Measurements from ENCODE around the gene ZNF385B.

ZNF385B gene

DNA sequence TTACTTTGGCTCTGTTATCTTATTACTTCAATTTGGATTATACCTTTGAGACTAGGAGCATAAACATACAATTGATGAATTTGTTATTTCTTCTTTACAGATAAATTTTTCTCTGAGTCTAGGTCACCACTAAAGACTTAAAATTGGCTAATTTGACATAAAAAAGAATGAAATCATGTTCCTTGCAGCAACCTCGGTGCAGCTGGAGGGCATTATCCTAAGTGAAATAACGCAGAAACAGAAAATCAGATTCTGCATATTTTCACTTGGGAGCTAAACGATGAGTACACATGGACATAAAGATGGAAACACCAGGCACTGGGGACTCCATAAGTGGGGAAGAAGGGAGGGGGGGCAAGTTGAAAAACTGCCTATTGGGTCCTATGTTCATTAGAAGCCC lies 424.0 kb downstream of the ZNF385B start:
- Histone ChIP-seq H3K9me3 (ENCODE audit: control insufficient read depth, insufficient read depth, low read length) (no peaks in the 10 kb centered on the region), H3K36me3 (ENCODE audit: control insufficient read depth, insufficient read depth, low read length) (no peaks in the 10 kb centered on the region), H3K4me3 (ENCODE audit: low read depth, low read length) (no peak overlapping the region), H3K27me3 (ENCODE audit: control insufficient read depth, insufficient read depth, low read length) (no peaks in the 10 kb centered on the region), H3K4me1 (ENCODE audit: control insufficient read depth, insufficient read depth, low read length) (peaks cover 17% of the 10 kb centered on the region), H3K9ac (ENCODE audit: low read depth, low read length) (no peak overlapping the region)

DNA sequence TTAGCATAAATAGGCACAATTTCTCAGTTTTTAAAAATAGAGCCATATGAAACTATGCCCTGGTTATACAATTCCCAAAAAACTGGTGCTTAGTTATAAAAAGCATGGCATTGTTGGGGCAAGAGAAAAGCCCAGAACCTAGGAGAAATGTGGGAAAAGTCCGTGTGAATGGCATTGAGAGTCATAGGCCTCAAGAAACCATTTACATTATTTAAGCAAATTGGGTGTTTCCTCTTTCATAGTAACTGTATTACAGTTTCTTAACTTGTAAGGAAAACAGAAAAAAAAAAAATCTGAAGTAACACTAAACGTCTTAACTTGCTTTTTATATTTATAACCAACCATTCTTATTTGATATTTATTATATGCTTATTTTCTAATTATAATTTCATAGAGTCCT lies 425.8 kb downstream of the ZNF385B start:
- Histone ChIP-seq H3K4me3 (ENCODE audit: low read depth, low read length) (no peak overlapping the region), H3K9me3 (ENCODE audit: control insufficient read depth, insufficient read depth, low read length) (no peaks in the 10 kb centered on the region), H3K9ac (ENCODE audit: low read depth, low read length) (no peak overlapping the region), H3K36me3 (ENCODE audit: control insufficient read depth, insufficient read depth, low read length) (no peaks in the 10 kb centered on the region), H3K4me1 (ENCODE audit: control insufficient read depth, insufficient read depth, low read length) (peaks cover 14% of the 10 kb centered on the region), H3K27me3 (ENCODE audit: control insufficient read depth, insufficient read depth, low read length) (no peaks in the 10 kb centered on the region)

DNA sequence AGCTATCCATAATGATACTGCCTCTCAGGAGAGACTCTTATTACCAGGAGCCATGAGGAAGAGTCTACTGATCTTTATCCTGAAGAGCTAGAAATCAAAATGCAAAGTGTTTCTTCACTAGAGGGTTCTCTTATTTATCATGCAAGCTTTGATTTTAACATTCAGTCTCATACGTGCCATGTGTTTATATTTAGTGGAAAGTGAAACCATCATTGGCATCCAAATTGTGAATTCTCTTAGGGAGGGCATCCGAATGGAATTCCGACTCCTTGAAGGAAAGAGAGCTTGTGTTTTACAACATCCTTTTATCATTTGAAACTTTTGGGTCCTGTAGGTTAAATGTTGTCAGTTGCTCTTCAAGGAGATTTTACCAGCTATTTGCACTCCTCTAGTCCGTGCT lies 426.4 kb downstream of the ZNF385B start:
- Histone ChIP-seq H3K4me3 (ENCODE audit: low read depth, low read length) (no peak overlapping the region), H3K9ac (ENCODE audit: low read depth, low read length) (no peak overlapping the region), H3K36me3 (ENCODE audit: control insufficient read depth, insufficient read depth, low read length) (no peaks in the 10 kb centered on the region), H3K4me1 (ENCODE audit: control insufficient read depth, insufficient read depth, low read length) (peaks cover 14% of the 10 kb centered on the region), H3K9me3 (ENCODE audit: control insufficient read depth, insufficient read depth, low read length) (no peaks in the 10 kb centered on the region), H3K27me3 (ENCODE audit: control insufficient read depth, insufficient read depth, low read length) (no peaks in the 10 kb centered on the region)

DNA sequence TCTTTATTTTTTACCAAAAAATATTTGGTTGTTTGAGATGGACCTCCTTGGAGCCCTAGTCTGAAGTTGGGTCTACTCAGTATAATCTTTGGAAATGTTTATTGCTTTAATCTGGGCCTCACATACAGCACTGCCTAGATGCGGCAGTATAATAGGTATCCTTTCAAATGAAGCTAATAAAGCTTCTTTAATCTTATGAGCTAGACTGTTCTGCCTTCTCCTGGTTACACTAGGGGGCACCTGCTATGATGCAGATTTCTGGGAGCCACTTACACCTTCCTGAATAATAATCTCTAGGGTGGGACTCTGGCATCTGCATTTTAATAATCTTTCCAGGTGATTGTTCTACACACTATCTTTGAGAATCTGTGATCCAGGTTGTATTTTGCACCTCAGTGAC lies 427.1 kb downstream of the ZNF385B start:
- Histone ChIP-seq H3K9ac (ENCODE audit: low read depth, low read length) (no peak overlapping the region), H3K27me3 (ENCODE audit: control insufficient read depth, insufficient read depth, low read length) (no peaks in the 10 kb centered on the region), H3K4me1 (ENCODE audit: control insufficient read depth, insufficient read depth, low read length) (peaks cover 14% of the 10 kb centered on the region), H3K36me3 (ENCODE audit: control insufficient read depth, insufficient read depth, low read length) (no peaks in the 10 kb centered on the region), H3K4me3 (ENCODE audit: low read depth, low read length) (no peak overlapping the region), H3K9me3 (ENCODE audit: control insufficient read depth, insufficient read depth, low read length) (no peaks in the 10 kb centered on the region)

DNA sequence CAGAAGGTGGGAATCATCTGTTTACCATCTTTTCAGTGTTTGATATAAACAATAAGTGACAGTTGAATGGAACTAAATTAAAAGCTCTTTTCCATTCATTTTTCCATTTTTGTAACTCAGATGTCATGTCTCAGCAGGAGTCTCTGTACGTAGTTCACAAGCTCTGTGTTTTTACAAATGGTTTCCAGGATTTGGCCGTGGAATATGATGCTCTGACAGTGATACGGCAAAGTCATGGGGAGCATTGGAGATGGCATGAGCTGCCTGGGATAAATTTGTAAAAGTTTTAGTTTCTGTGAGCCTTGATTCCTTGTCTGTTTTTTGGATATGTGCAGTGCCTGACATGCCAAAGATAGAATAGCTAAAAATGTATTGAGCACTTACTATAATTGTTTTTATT lies 428.7 kb downstream of the ZNF385B start:
- no peak overlapping the region for H3K9ac ChIP-seq (ENCODE audit: low read depth, low read length)
- no peaks in the 10 kb centered on the region for H3K27me3 ChIP-seq (ENCODE audit: control insufficient read depth, insufficient read depth, low read length)
- H3K4me1 ChIP-seq (ENCODE audit: control insufficient read depth, insufficient read depth, low read length) = peaks cover 18% of the 10 kb centered on the region
- H3K9me3 ChIP-seq (ENCODE audit: control insufficient read depth, insufficient read depth, low read length) = no peaks in the 10 kb centered on the region
- no peaks in the 10 kb centered on the region for H3K36me3 ChIP-seq (ENCODE audit: control insufficient read depth, insufficient read depth, low read length)
- no peak overlapping the region for H3K4me3 ChIP-seq (ENCODE audit: low read depth, low read length)

DNA sequence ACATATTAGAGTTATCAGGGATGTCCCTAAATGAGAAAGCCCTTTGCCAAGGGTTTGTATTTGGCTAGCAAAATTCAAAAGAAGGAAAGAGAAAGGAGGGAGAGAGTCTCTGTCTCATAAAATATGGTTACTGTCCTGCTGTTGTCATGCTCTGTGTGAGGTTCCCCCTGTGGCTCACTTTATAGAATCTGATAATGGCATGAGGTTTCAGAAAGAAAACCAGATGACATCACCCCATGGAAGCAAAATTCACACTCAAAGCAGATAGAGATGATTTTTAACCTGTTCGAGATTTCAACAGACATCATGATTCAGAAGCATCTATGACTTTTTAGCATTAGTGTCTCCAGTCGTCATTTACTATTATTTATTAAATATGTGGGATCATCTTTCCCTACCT lies 431.8 kb downstream of the ZNF385B start:
- Histone ChIP-seq H3K4me3 (ENCODE audit: low read depth, low read length) (no peak overlapping the region), H3K9me3 (ENCODE audit: control insufficient read depth, insufficient read depth, low read length) (no peaks in the 10 kb centered on the region), H3K36me3 (ENCODE audit: control insufficient read depth, insufficient read depth, low read length) (no peaks in the 10 kb centered on the region), H3K4me1 (ENCODE audit: control insufficient read depth, insufficient read depth, low read length) (peaks cover 10% of the 10 kb centered on the region), H3K9ac (ENCODE audit: low read depth, low read length) (no peak overlapping the region), H3K27me3 (ENCODE audit: control insufficient read depth, insufficient read depth, low read length) (no peaks in the 10 kb centered on the region)

DNA sequence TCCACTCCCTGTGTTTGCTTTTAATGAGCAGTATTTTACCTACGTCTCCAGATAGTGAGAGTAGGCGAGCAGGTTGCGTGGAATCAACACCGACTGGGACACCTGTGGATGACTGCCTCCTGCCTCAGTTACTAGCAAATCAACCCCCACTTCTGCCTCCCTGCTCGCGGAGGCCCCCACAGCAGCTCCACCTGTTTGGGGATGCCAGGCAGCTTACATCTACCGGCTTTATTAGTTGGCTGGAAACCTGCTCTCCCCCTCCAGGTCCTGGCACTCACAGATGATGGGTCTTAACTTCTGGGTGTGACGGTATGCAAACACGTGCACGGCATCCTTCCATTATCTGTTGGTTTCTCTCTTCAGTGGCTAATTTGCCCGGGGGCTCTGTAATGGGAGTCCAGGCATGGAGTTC lies 432.3 kb downstream of the ZNF385B start:
- Histone ChIP-seq H3K9ac (ENCODE audit: low read depth, low read length) (no peak overlapping the region), H3K4me1 (ENCODE audit: control insufficient read depth, insufficient read depth, low read length) (peaks cover 6% of the 10 kb centered on the region), H3K4me3 (ENCODE audit: low read depth, low read length) (peak overlapping the region; percentile 15), H3K36me3 (ENCODE audit: control insufficient read depth, insufficient read depth, low read length) (no peaks in the 10 kb centered on the region), H3K9me3 (ENCODE audit: control insufficient read depth, insufficient read depth, low read length) (no peaks in the 10 kb centered on the region), H3K27me3 (ENCODE audit: control insufficient read depth, insufficient read depth, low read length) (no peaks in the 10 kb centered on the region)

DNA sequence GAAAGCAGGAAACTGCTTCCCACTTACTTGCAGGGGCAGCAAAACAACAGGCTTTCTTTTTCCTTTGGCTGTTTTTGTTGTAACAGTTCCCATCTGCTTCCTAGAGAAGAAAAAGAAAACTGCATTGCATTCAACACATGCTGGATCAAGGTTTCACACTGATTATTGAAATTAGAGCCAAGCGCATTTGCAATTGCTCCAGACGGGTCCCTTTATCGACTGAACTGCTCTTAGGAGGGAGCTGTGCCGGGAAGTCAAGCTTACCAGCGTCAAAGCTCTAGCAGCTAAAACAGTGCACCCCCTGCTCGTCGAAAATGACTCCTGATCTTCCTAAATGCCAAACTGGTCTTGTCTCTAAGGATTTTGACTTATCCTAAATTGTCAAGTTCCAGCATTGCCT lies 432.8 kb downstream of the ZNF385B start:
- Histone ChIP-seq H3K4me3 (ENCODE audit: low read depth, low read length) (peak overlapping the region; percentile 15), H3K4me1 (ENCODE audit: control insufficient read depth, insufficient read depth, low read length) (peaks cover 6% of the 10 kb centered on the region), H3K9me3 (ENCODE audit: control insufficient read depth, insufficient read depth, low read length) (no peaks in the 10 kb centered on the region), H3K27me3 (ENCODE audit: control insufficient read depth, insufficient read depth, low read length) (no peaks in the 10 kb centered on the region), H3K9ac (ENCODE audit: low read depth, low read length) (no peak overlapping the region), H3K36me3 (ENCODE audit: control insufficient read depth, insufficient read depth, low read length) (no peaks in the 10 kb centered on the region)

DNA sequence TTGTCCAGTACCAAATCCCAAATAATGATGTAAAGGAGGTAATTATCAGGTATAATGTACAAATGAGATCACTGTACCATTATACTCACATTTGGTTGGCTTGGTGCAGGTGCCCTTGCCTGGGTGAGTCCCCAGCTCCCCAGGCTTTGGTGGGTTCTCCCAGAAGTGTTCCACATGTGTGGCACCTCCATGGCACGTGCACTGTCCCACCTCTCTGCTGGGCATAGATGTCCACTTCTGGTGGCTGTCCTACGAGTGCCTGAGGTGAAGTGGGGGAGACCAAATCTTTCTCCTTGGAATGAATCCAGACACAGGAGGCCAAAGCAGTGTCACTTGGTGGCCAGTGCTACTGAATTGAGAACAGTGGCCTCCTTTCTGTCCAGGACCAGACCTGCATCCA lies 434.3 kb downstream of the ZNF385B start:
- Histone ChIP-seq H3K9ac (ENCODE audit: low read depth, low read length) (no peak overlapping the region), H3K4me3 (ENCODE audit: low read depth, low read length) (no peak overlapping the region), H3K4me1 (ENCODE audit: control insufficient read depth, insufficient read depth, low read length) (peaks cover 6% of the 10 kb centered on the region), H3K36me3 (ENCODE audit: control insufficient read depth, insufficient read depth, low read length) (no peaks in the 10 kb centered on the region), H3K9me3 (ENCODE audit: control insufficient read depth, insufficient read depth, low read length) (no peaks in the 10 kb centered on the region), H3K27me3 (ENCODE audit: control insufficient read depth, insufficient read depth, low read length) (no peaks in the 10 kb centered on the region)

DNA sequence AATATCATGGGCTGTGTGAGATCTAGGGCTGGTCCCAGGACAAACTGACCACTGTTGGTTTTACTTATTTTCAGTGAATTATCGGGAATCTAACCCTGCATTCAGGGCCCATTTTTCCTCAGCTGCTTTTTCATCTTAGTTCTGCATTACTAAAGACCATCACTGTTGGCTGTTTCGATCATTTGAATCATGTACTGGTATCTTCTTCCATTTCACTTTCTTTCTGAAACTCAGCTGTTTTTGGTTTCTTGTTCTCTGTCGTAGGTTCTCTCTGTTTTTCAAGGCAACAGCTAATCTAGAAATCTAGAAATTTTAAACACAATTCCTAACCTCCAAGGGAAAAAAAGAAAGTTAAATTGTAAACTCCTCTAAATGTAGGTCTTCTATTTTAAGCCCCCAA lies 436.8 kb downstream of the ZNF385B start:
- Histone ChIP-seq H3K4me3 (ENCODE audit: low read depth, low read length) (no peak overlapping the region), H3K27me3 (ENCODE audit: control insufficient read depth, insufficient read depth, low read length) (no peaks in the 10 kb centered on the region), H3K36me3 (ENCODE audit: control insufficient read depth, insufficient read depth, low read length) (no peaks in the 10 kb centered on the region), H3K4me1 (ENCODE audit: control insufficient read depth, insufficient read depth, low read length) (peaks cover 6% of the 10 kb centered on the region), H3K9me3 (ENCODE audit: control insufficient read depth, insufficient read depth, low read length) (no peaks in the 10 kb centered on the region), H3K9ac (ENCODE audit: low read depth, low read length) (no peak overlapping the region)

DNA sequence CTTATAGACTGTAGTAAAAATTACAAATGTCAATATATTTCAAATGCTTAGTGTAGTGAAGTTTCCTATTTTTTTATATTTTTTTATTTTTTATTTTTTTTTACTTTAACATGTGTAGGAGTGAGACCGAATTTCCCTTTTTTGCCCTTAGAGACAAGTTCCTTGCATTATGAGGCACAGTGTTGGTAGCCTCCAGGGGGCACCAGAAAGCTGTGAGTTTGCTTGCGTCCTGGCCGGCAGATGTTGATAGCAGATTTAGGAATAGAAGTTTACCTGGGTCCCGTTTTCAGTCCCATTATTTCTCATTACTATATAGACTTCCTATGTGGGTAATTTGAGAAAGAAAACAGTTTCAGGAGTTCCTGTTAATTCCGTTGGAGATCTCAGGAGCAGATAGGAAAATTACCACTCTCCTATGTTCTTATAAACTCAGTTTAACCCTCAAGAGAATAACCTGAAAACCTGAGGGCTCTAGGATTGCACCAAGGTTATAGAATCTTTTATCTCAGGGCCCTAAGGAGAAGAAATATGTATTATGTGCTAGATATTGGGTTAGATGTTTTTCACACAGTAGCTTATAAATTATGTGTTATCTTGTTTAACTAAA lies 439.3 kb downstream of the ZNF385B start:
- H3K4me3 ChIP-seq (ENCODE audit: low read depth, low read length) = no peak overlapping the region
- no peak overlapping the region for H3K9ac ChIP-seq (ENCODE audit: low read depth, low read length)
- H3K9me3 ChIP-seq (ENCODE audit: control insufficient read depth, insufficient read depth, low read length) = no peaks in the 10 kb centered on the region
- no peaks in the 10 kb centered on the region for H3K27me3 ChIP-seq (ENCODE audit: control insufficient read depth, insufficient read depth, low read length)
- no peaks in the 10 kb centered on the region for H3K4me1 ChIP-seq (ENCODE audit: control insufficient read depth, insufficient read depth, low read length)
- H3K36me3 ChIP-seq (ENCODE audit: control insufficient read depth, insufficient read depth, low read length) = no peaks in the 10 kb centered on the region

DNA sequence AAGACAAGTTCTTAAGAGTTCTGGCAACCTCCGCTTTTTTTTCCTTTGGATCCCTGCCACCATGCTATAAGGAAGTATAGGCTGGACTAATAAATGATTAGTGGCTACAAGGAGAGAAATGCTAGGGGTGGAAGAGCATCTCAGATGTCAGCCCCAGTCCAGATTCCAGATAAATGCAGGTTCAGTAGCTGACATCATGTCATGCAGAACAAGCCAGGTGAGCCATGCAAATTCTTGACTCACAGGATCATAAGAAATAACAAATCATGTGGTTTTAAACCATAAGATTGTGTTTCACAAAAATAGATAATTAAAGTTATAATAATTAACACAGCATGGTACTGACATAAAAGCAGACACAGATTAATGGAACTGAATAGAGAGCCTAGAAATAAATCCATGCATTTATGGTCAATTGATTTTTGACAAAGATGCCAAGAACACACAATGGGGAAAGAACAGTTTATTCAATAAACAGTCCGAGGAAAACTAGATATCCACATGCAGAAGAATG lies 443.9 kb downstream of the ZNF385B start:
- no peaks in the 10 kb centered on the region for H3K36me3 ChIP-seq (ENCODE audit: control insufficient read depth, insufficient read depth, low read length)
- H3K4me1 ChIP-seq (ENCODE audit: control insufficient read depth, insufficient read depth, low read length) = no peaks in the 10 kb centered on the region
- no peaks in the 10 kb centered on the region for H3K27me3 ChIP-seq (ENCODE audit: control insufficient read depth, insufficient read depth, low read length)
- H3K9me3 ChIP-seq (ENCODE audit: control insufficient read depth, insufficient read depth, low read length) = no peaks in the 10 kb centered on the region
- H3K4me3 ChIP-seq (ENCODE audit: low read depth, low read length) = no peak overlapping the region
- H3K9ac ChIP-seq (ENCODE audit: low read depth, low read length) = no peak overlapping the region

Measured in iPS-15b (cell line).